Right hindlimb (tissue), 1 donor: ENCODE measurements around the gene LIPF.
A peak's percentile ranks its signal among the peaks of the same experiment; 100 is the strongest.
"Not testable (repeated sequence)": the region's sequence is repeated elsewhere in the genome, so short reads cannot be mapped to it uniquely, and the experiment has no call there.

Experiments used
- DNase-seq: peaks from one replicate; pipeline ENCODE4 v3.0.0-alpha.2; 2018

The LIPF gene

GRCh38 chr10:88664142-88664541, at the start of gene LIPF:
Gene LIPF, plus strand, starts transcription at chr10:88664442. Its CDS starts 2,856 bp downstream, at chr10:88667298.
- DNase-seq: no peak

GRCh38 chr10:88616250-88616977, 47.8 kb upstream of the LIPF start:
- DNase-seq: peak; percentile 40

GRCh38 chr10:88617772-88618300, 46.4 kb upstream of the LIPF start:
- DNase-seq: no peak

- DNase-seq: no peak
Measured at GRCh38 chr10:88618496-88618895, 45.7 kb upstream of the LIPF start.

GRCh38 chr10:88620441-88620840, 43.8 kb upstream of the LIPF start:
- no peak for DNase-seq

GRCh38 chr10:88623835-88624234, 40.4 kb upstream of the LIPF start:
- DNase-seq: no peak

- no peak for DNase-seq
Measured at GRCh38 chr10:88624840-88625239, 39.4 kb upstream of the LIPF start.

GRCh38 chr10:88640186-88640585, 24.1 kb upstream of the LIPF start:
- DNase-seq: no peak

GRCh38 chr10:88642209-88642608, 22.0 kb upstream of the LIPF start:
- DNase-seq: no peak

- DNase-seq: no peak
Measured at GRCh38 chr10:88642963-88643362, 21.3 kb upstream of the LIPF start.

- no peak for DNase-seq
Measured at GRCh38 chr10:88647061-88647615, 17.1 kb upstream of the LIPF start.

GRCh38 chr10:88651101-88651551, 13.1 kb upstream of the LIPF start:
- no peak for DNase-seq

GRCh38 chr10:88652616-88653015, 11.6 kb upstream of the LIPF start:
- DNase-seq: no peak

- DNase-seq: no peak
Measured at GRCh38 chr10:88657901-88658300, 6.3 kb upstream of the LIPF start.

GRCh38 chr10:88659725-88660597, 4.3 kb upstream of the LIPF start:
- DNase-seq: no peak

GRCh38 chr10:88660598-88660884, 3.7 kb upstream of the LIPF start:
- DNase-seq: no peak

GRCh38 chr10:88661018-88661417, 3.2 kb upstream of the LIPF start:
- DNase-seq: no peak

- DNase-seq: no peak
Measured at GRCh38 chr10:88661577-88661976, 2.7 kb upstream of the LIPF start.

GRCh38 chr10:88663153-88663552, 1.1 kb upstream of the LIPF start:
- DNase-seq: not testable (repeated sequence)

GRCh38 chr10:88668465-88668864, 4.2 kb downstream of the LIPF start:
- no peak for DNase-seq

GRCh38 chr10:88670497-88670896, 6.3 kb downstream of the LIPF start:
- DNase-seq: no peak

- DNase-seq: no peak
Measured at GRCh38 chr10:88672041-88672440, 7.8 kb downstream of the LIPF start.

- no peak for DNase-seq
Measured at GRCh38 chr10:88676283-88677060, 12.2 kb downstream of the LIPF start.
